Testis (tissue), 2 donors: ENCODE results near the gene DAB2IP.

Experiments
- POLR2A ChIP-seq: fragments of 450-650 bp; IDR thresholded peaks from one replicate; pipeline ENCODE4 v1.6.1; 2017; ENCODE audit warnings: antibody characterized with exemption, mild to moderate bottlenecking, moderate library complexity
- TF ChIP-seq, protein P1 (sequence below), 3 experiments: fragments of 450-650 bp in 2 of 3; fragments of 200-600 bp in 1 of 3; sonication (generic) in 1 of 3; IDR thresholded peaks; one replicate each; pipeline ENCODE4 v1.5.1; 2016 to 2019; ENCODE audit warnings: antibody characterized with exemption in 3 of 3, mild to moderate bottlenecking in 2 of 3, moderate library complexity in 1 of 3

DNA sequence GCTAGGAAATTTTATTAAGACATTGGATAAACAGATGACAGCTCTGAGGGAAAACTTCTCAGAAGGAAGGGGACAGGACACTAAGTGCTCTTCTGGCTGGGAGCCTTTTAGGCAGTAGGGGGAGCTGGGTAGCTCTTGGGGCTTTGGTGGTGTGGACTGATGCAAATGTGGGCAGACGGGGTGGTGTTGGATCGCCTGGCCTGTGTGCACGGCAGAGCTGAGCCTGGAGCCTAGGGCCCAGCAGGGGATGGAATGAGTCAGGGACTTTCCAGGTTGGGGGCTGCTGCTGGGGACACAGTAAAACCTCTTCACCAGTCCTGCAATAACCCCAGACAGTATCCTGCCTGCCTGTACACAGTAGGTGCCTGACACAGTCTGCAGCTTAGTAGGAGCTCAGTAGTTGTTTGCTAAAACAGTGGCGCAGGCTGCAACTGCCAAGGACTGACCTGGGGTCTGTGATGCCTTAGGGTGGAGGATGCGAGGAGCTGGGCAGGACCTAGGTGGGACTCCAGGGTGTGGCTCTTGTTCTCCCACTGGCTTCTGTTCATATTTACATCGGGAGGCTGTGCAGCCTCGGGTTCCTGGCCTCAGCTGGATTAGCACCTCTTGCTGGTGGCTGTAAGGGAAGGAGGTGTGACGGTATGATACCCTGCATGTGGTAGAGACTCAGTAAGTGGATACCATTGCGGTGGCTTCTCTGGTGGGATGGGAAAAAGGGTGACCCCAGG, 83.8 kb downstream of the DAB2IP start:
- TF ChIP-seq, protein P1, sequence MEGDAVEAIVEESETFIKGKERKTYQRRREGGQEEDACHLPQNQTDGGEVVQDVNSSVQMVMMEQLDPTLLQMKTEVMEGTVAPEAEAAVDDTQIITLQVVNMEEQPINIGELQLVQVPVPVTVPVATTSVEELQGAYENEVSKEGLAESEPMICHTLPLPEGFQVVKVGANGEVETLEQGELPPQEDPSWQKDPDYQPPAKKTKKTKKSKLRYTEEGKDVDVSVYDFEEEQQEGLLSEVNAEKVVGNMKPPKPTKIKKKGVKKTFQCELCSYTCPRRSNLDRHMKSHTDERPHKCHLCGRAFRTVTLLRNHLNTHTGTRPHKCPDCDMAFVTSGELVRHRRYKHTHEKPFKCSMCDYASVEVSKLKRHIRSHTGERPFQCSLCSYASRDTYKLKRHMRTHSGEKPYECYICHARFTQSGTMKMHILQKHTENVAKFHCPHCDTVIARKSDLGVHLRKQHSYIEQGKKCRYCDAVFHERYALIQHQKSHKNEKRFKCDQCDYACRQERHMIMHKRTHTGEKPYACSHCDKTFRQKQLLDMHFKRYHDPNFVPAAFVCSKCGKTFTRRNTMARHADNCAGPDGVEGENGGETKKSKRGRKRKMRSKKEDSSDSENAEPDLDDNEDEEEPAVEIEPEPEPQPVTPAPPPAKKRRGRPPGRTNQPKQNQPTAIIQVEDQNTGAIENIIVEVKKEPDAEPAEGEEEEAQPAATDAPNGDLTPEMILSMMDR (IDR thresholded peaks at IDR 0.05) = peak in 1 of 3 experiments; percentile 12
- TF ChIP-seq POLR2A = no peak
